SK-N-SH treated with all-trans-retinoic acid at 6 μM for 48 hours (cell line): ENCODE measurements around the gene PSMD6.
A peak's percentile ranks its signal among the peaks of the same experiment; 100 is the strongest.

Experiments used
- ATAC-seq: fragments of 200-7000 bp; cut with Tn5 transposase; 3 replicates; pipeline ENCODE4 v1.9.1; 2020; ENCODE audit warnings: mild to moderate bottlenecking, moderate library complexity
- ARNTL ChIP-seq: fragments of 450-650 bp; formaldehyde crosslinking; IDR thresholded peaks from 2 replicates; pipeline ENCODE4 v1.5.0; 2020; ENCODE audit warnings: low read depth, mild to moderate bottlenecking, moderate library complexity, borderline replicate concordance
- BACH2 ChIP-seq: fragments of 250-450 bp; sonication (Bioruptor Pico); IDR thresholded peaks from 2 replicates; pipeline ENCODE4 v1.9.0; 2021; ENCODE audit warnings: mild to moderate bottlenecking, borderline replicate concordance
- CSDC2 ChIP-seq: fragments of 250-450 bp; sonication (Bioruptor Pico); IDR thresholded peaks from 2 replicates; pipeline ENCODE4 v1.5.0; 2020; ENCODE audit warnings: mild to moderate bottlenecking, moderate library complexity
- CSRNP3 ChIP-seq: fragments of 250-450 bp; sonication (Bioruptor Pico); IDR thresholded peaks from 2 replicates; pipeline ENCODE4 v1.5.1; 2021; ENCODE audit warnings: mild to moderate bottlenecking, moderate library complexity
- ESRRG ChIP-seq: fragments of 250-450 bp; sonication (Bioruptor Pico); IDR thresholded peaks from 2 replicates; pipeline ENCODE4 v1.6.1; 2021; ENCODE audit warnings: mild to moderate bottlenecking
- GLIS3 ChIP-seq: fragments of 250-450 bp; sonication (Bioruptor Pico); IDR thresholded peaks from 2 replicates; pipeline ENCODE4 v1.5.0; 2020; ENCODE audit warnings: mild to moderate bottlenecking, moderate library complexity
- ISL1 ChIP-seq: fragments of 250-450 bp; sonication (Bioruptor Pico); IDR thresholded peaks from 2 replicates; pipeline ENCODE4 v2.1.2; 2022; ENCODE audit warnings: mild to moderate bottlenecking, moderate library complexity
- OSR1 ChIP-seq: fragments of 250-450 bp; sonication (Bioruptor Pico); IDR thresholded peaks from 2 replicates; pipeline ENCODE4 v1.8.0; 2022; ENCODE audit warnings: moderate library complexity, mild to moderate bottlenecking, inconsistent platforms
- PPARA ChIP-seq: fragments of 250-450 bp; sonication (Bioruptor Pico); IDR thresholded peaks from 2 replicates; pipeline ENCODE4 v1.5.0; 2020; ENCODE audit warnings: mild to moderate bottlenecking, borderline replicate concordance
- SNAI2 ChIP-seq: fragments of 250-450 bp; sonication (Bioruptor Pico); IDR thresholded peaks from 2 replicates; pipeline ENCODE4 v1.5.0; 2020; ENCODE audit warnings: mild to moderate bottlenecking, moderate library complexity
- TOX ChIP-seq: fragments of 250-450 bp; sonication (Bioruptor Pico); IDR thresholded peaks from 2 replicates; pipeline ENCODE4 v1.8.0; 2021; ENCODE audit warnings: mild to moderate bottlenecking, moderate library complexity, borderline replicate concordance
- TSHZ2 ChIP-seq: fragments of 250-450 bp; sonication (Bioruptor Pico); IDR thresholded peaks from 2 replicates; pipeline ENCODE4 v1.5.0; 2020; ENCODE audit warnings: mild to moderate bottlenecking, moderate library complexity
- ZC3H10 ChIP-seq: fragments of 250-450 bp; sonication (Bioruptor Pico); IDR thresholded peaks from 2 replicates; pipeline ENCODE4 v1.5.1; 2021; ENCODE audit warnings: mild to moderate bottlenecking, moderate library complexity
- ZFP3 ChIP-seq: fragments of 250-450 bp; sonication (Bioruptor Pico); IDR thresholded peaks from 2 replicates; pipeline ENCODE4 v1.5.0; 2020; ENCODE audit warnings: mild to moderate bottlenecking, moderate library complexity
- ZFP30 ChIP-seq: fragments of 450-650 bp; formaldehyde crosslinking; IDR thresholded peaks from 2 replicates; pipeline ENCODE4 v1.5.0; 2022; ENCODE audit warnings: mild to moderate bottlenecking, moderate library complexity
- ZNF565 ChIP-seq: fragments of 450-650 bp; formaldehyde crosslinking; conservative IDR thresholded peaks from 2 replicates; pipeline ENCODE4 v1.5.0; 2020; ENCODE audit warnings: low read depth, mild to moderate bottlenecking, moderate library complexity
- ZNF70 ChIP-seq: fragments of 450-650 bp; formaldehyde crosslinking; IDR thresholded peaks from 2 replicates; pipeline ENCODE4 v1.5.0; 2020; ENCODE audit warnings: mild to moderate bottlenecking, moderate library complexity
- ZNF8 ChIP-seq: fragments of 450-650 bp; formaldehyde crosslinking; IDR thresholded peaks from 2 replicates; pipeline ENCODE4 v1.5.0; 2020; ENCODE audit warnings: mild to moderate bottlenecking, moderate library complexity
- TF ChIP-seq, protein P1 (sequence below): fragments of 250-450 bp; sonication (Bioruptor Pico); IDR thresholded peaks from 2 replicates; pipeline ENCODE4 v1.8.0; 2020; ENCODE audit warnings: mild to moderate bottlenecking, moderate library complexity, borderline replicate concordance

Gene PSMD6

GRCh38 chr3:63976161-63976871 is 47.0 kb downstream of the PSMD6 start (continued):
- TF ChIP-seq ZNF8 (no peak), PPARA (no peak), SNAI2 (no peak), ZC3H10 (CRISPR knock-in tag) (no peak), ISL1 (CRISPR knock-in tag) (no peak), BACH2 (CRISPR knock-in tag) (no peak), ZNF70 (no peak), ZNF565 (CRISPR knock-in tag) (no peak)
- TF ChIP-seq, protein P1, sequence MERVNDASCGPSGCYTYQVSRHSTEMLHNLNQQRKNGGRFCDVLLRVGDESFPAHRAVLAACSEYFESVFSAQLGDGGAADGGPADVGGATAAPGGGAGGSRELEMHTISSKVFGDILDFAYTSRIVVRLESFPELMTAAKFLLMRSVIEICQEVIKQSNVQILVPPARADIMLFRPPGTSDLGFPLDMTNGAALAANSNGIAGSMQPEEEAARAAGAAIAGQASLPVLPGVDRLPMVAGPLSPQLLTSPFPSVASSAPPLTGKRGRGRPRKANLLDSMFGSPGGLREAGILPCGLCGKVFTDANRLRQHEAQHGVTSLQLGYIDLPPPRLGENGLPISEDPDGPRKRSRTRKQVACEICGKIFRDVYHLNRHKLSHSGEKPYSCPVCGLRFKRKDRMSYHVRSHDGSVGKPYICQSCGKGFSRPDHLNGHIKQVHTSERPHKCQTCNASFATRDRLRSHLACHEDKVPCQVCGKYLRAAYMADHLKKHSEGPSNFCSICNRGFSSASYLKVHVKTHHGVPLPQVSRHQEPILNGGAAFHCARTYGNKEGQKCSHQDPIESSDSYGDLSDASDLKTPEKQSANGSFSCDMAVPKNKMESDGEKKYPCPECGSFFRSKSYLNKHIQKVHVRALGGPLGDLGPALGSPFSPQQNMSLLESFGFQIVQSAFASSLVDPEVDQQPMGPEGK (CRISPR knock-in tag): no peak
- TF ChIP-seq, all 23 proteins: peak for 0

GRCh38 chr3:63975723-63976122 is 47.6 kb downstream of the PSMD6 start:
- TF ChIP-seq ZC3H10 (CRISPR knock-in tag) (no peak), ZFP30 (CRISPR knock-in tag) (no peak), ZNF8 (no peak), TOX (CRISPR knock-in tag) (no peak), SNAI2 (no peak), ARNTL (no peak), ISL1 (CRISPR knock-in tag) (no peak), CSRNP3 (CRISPR knock-in tag) (no peak), ZNF70 (no peak), OSR1 (CRISPR knock-in tag) (no peak), ZNF565 (CRISPR knock-in tag) (no peak)
- TF ChIP-seq, protein P1 (CRISPR knock-in tag): no peak
- peak; percentile 24; the same call in 1 of the 3 replicates for ATAC-seq

GRCh38 chr3:63974451-63974850 is 48.8 kb downstream of the PSMD6 start:
- ATAC-seq: no peak
- TF ChIP-seq GLIS3 (CRISPR knock-in tag) (no peak), ESRRG (CRISPR knock-in tag) (no peak), TSHZ2 (CRISPR knock-in tag) (no peak), SNAI2 (no peak), PPARA (no peak), ZNF565 (CRISPR knock-in tag) (no peak), ZFP3 (CRISPR knock-in tag) (no peak), ISL1 (CRISPR knock-in tag) (no peak), ZFP30 (CRISPR knock-in tag) (no peak), CSDC2 (no peak)

DNA sequence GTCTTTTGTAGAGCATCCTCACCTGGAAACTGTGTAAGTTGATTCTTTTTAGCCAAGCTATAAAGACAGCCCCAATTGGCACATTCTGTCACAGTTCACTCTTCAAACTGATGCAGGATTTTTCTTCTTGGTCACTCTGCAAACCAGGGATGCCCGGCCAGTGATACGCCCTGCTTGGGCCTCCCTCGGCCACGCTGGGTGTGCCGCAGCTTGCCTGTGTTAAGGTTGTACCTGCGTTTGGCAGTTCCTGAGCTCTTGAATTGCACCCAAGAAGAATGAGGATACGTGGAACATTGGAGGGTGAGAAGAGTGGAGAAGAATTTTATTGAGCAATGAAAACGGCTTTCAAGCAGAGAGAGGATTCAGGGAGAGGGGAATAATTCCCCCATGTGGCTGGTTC is 49.9 kb downstream of the PSMD6 start:
- TF ChIP-seq ZC3H10 (CRISPR knock-in tag): no peak
- TF ChIP-seq GLIS3 (CRISPR knock-in tag): no peak
- no peak for TF ChIP-seq ARNTL
- no peak for ATAC-seq
